Measurements from ENCODE around the gene CASP9. TPM values are rescaled to one million over a fixed set of nuclear protein-coding genes. Genes with fewer than 3 reads are reported as not detected.

The CASP9 gene
- polyA plus RNA-seq, 1 experiment: 10.4 TPM

- DNase-seq (ENCODE audit: low read depth, low spot score): no peak
- no peak overlapping the region for H3K27ac ChIP-seq (ENCODE audit: low read depth, low read length)
- H3K4me3 ChIP-seq (ENCODE audit: low read depth, low read length): no peak overlapping the region
- TF ChIP-seq CTCF (IDR thresholded peaks at IDR 0.05; ENCODE audit: low read depth, low read length): no peak
- peaks cover 14% of the 10 kb centered on the region for H3K27me3 ChIP-seq (ENCODE audit: control insufficient read depth, insufficient read depth, low read length)
- no peaks in the 10 kb centered on the region; the same call in 1 of the 2 replicates for H3K9me3 ChIP-seq (ENCODE audit: control insufficient read depth, insufficient read depth, low read length)
- CTCF ChIA-PET: interaction anchor here (1.3 kb wide), 1 partner anchor 9 kb away, joined by 3 read pairs; no protein-coding TSS in a partner anchor
- POLR2A ChIA-PET: no interaction called here
These were observed 78.5 kb downstream of the CASP9 start for GRCh38 chr1:15445390-15446122.

DNA sequence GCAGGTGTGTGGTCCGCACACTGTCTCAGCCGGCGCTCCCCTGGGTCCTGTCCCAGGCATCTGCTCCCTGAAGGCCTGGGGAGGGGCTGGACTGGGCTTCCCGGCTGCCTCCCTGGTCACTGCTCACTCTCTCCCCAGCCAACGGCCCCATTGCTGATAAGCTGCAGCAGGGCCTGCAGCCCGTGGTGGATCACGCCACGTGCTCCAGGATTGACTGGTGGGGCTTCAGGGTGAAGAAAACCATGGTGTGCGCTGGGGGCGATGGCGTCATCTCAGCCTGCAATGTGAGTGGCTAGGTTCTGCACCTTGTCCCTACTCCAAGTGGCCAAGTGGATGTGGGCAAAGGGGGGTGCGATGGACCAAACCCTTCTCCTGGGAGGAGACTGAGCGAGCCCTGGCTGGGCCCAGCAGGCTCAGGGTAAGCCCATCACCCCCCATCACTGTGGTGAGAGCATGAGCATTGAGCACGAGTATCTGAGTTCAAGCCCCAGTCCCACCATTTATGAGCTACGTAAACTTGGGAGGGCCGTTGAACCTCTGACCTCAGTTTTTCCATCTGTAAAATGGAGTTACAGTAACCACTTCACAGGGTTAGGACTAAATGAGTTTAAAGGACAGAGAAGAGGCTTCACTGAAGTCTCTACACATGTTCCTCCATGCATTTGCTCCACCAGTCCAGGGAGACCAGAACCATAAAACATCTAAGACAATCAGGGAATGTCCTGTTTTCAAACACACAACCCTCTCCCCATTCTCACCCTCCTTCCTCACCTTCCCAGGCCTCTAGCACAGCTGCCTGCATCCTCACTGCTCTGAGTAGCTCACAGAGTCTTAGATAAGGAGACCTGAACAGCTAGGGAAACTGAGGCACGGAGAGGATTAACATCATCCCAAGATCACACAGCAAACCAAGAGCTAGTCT is 79.3 kb downstream of the CASP9 start:
- H3K4me3 ChIP-seq (ENCODE audit: low read depth, low read length): no peak overlapping the region
- DNase-seq (ENCODE audit: low read depth, low spot score): no peak
- ChIA-PET POLR2A (no interaction called here), CTCF (interaction anchor here (1.3 to 2.4 kb wide), 2 partner anchors 8 to 14 kb away, joined by 3 to 12 read pairs; no protein-coding TSS in a partner anchor)
- no peak for TF ChIP-seq CTCF (IDR thresholded peaks at IDR 0.05; ENCODE audit: low read depth, low read length)
- H3K27me3 ChIP-seq (ENCODE audit: control insufficient read depth, insufficient read depth, low read length): peaks cover 14% of the 10 kb centered on the region
- no peak overlapping the region for H3K27ac ChIP-seq (ENCODE audit: low read depth, low read length)
- H3K9me3 ChIP-seq (ENCODE audit: control insufficient read depth, insufficient read depth, low read length): no peaks in the 10 kb centered on the region; the same call in 1 of the 2 replicates

DNA sequence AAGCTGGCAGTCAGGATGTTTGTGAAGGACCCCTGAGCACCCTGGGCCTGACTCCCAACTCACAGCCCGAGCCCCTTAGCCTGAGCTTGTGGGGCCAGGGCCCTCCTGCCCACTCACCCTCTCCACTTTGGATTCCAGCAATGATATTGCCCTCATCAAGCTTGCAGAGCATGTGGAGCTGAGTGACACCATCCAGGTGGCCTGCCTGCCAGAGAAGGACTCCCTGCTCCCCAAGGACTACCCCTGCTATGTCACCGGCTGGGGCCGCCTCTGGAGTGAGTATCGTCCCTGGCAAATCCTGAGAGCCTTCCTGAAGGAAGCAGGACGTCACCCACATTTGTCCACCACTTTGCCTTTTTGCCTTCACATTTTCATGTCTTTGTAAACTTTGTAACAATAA is 80.7 kb downstream of the CASP9 start:
- CTCF ChIA-PET: interaction anchor here (1.2 to 2.4 kb wide), 2 partner anchors 10 to 12 kb away, joined by 3 to 12 read pairs; no protein-coding TSS in a partner anchor
- POLR2A ChIA-PET: no interaction called here
- no peak overlapping the region for H3K4me3 ChIP-seq (ENCODE audit: low read depth, low read length)
- no peak for DNase-seq (ENCODE audit: low read depth, low spot score)
- no peak overlapping the region for H3K27ac ChIP-seq (ENCODE audit: low read depth, low read length)
- TF ChIP-seq CTCF (IDR thresholded peaks at IDR 0.05; ENCODE audit: low read depth, low read length): no peak
- peaks cover 14% of the 10 kb centered on the region for H3K27me3 ChIP-seq (ENCODE audit: control insufficient read depth, insufficient read depth, low read length)
- H3K9me3 ChIP-seq (ENCODE audit: control insufficient read depth, insufficient read depth, low read length): no peaks in the 10 kb centered on the region; the same call in 1 of the 2 replicates

- ChIA-PET POLR2A (no interaction called here), CTCF (interaction anchor here (0.8 to 2.4 kb wide), 3 partner anchors 10 to 119 kb away, joined by 3 to 12 read pairs (median 4); no protein-coding TSS in a partner anchor)
- H3K27me3 ChIP-seq (ENCODE audit: control insufficient read depth, insufficient read depth, low read length): peaks cover 14% of the 10 kb centered on the region
- no peak overlapping the region for H3K4me3 ChIP-seq (ENCODE audit: low read depth, low read length)
- TF ChIP-seq CTCF (IDR thresholded peaks at IDR 0.05; ENCODE audit: low read depth, low read length): no peak
- no peaks in the 10 kb centered on the region; the same call in 1 of the 2 replicates for H3K9me3 ChIP-seq (ENCODE audit: control insufficient read depth, insufficient read depth, low read length)
- no peak overlapping the region for H3K27ac ChIP-seq (ENCODE audit: low read depth, low read length)
- no peak for DNase-seq (ENCODE audit: low read depth, low spot score)
These were observed 81.3 kb downstream of the CASP9 start for GRCh38 chr1:15442759-15443158.
